HG03280 (cell line): ENCODE data around the gene KNDC1.
"Not testable (repeated sequence)": the region's sequence is repeated elsewhere in the genome, so short reads cannot be mapped to it uniquely, and the experiment has no call there.

Source experiments
- ATAC-seq: cut with Tn5 transposase; IDR thresholded peaks from one replicate; pipeline ENCODE4 v1.9.1; 2021; ENCODE audit warnings: mild to moderate bottlenecking, moderate library complexity; ENCODE audit not compliant: unreplicated experiment

KNDC1 gene

GRCh38 chr10:133253361-133253955 is 93.4 kb downstream of the KNDC1 start:
- ATAC-seq: no peak

GRCh38 chr10:133254421-133255120 is 94.6 kb downstream of the KNDC1 start:
- ATAC-seq: no peak

- ATAC-seq: no peak
Observed at GRCh38 chr10:133255323-133255722, 95.3 kb downstream of the KNDC1 start.

GRCh38 chr10:133257489-133258065 is 97.6 kb downstream of the KNDC1 start:
- no peak for ATAC-seq

GRCh38 chr10:133258066-133258817 is 98.2 kb downstream of the KNDC1 start:
- no peak for ATAC-seq

GRCh38 chr10:133258818-133259601 is 99.0 kb downstream of the KNDC1 start:
- no peak for ATAC-seq

GRCh38 chr10:133259602-133259989 is 99.6 kb downstream of the KNDC1 start:
- ATAC-seq: no peak

- ATAC-seq: peak; percentile 58
Observed at GRCh38 chr10:133260895-133261725, 101.1 kb downstream of the KNDC1 start.

GRCh38 chr10:133261726-133262325 is 101.8 kb downstream of the KNDC1 start:
- peak; percentile 75 for ATAC-seq

- no peak for ATAC-seq
Observed at GRCh38 chr10:133262696-133263095, 102.7 kb downstream of the KNDC1 start.

- no peak for ATAC-seq
Observed at GRCh38 chr10:133263674-133264073, 103.7 kb downstream of the KNDC1 start.

GRCh38 chr10:133264461-133264860 is 104.4 kb downstream of the KNDC1 start:
- no peak for ATAC-seq

GRCh38 chr10:133265052-133265451 is 105.0 kb downstream of the KNDC1 start:
- not testable (repeated sequence) for ATAC-seq

GRCh38 chr10:133266056-133266795 is 106.2 kb downstream of the KNDC1 start:
- ATAC-seq: no peak

- no peak for ATAC-seq
Observed at GRCh38 chr10:133267293-133267692, 107.3 kb downstream of the KNDC1 start.

GRCh38 chr10:133267829-133268228 is 107.8 kb downstream of the KNDC1 start:
- ATAC-seq: no peak

GRCh38 chr10:133268532-133268931 is 108.5 kb downstream of the KNDC1 start:
- no peak for ATAC-seq

GRCh38 chr10:133269367-133269766 is 109.3 kb downstream of the KNDC1 start:
- no peak for ATAC-seq

- no peak for ATAC-seq
Observed at GRCh38 chr10:133270204-133270603, 110.2 kb downstream of the KNDC1 start.
